ENCODE data around the gene TLE4. TPM values are rescaled to one million over a fixed set of nuclear protein-coding genes. Genes with fewer than 3 reads are reported as not detected.

The TLE4 gene
- total and polyA plus RNA-seq, 2 of the 4 experiments (the other 2 are of a cell fraction), result 68.0 to 78.1 TPM

DNA sequence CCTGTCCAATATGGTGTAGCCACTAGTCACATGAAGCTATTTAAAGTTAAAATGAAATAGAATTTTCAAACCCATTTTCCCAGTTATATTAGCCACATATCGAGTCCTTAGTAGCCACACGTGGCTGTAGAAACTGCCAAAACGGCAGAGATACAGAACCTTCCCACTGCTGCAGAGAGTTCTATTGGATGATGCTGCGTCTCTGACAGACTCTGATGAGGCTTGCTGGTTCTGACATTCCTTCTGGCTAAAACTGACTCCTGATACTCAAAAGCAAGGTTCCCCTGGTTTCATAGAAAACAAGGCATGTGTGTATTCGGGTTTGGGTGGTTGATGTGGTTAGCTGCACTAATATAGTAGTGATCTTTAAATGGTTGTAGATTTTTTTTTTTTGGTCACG is 91.5 kb downstream of the TLE4 start:
- Histone ChIP-seq H3K4me1 (ENCODE audit: control insufficient read depth, insufficient read depth, low read length) (peaks cover 11% of the 10 kb centered on the region), H3K14ac (replicated peaks; ENCODE audit: low read depth, low read length) (no peak overlapping the region; the same call in 1 of the 2 replicates), H2BK20ac (ENCODE audit: low read depth, low read length) (no peak overlapping the region), H3K56ac (ENCODE audit: extremely low read depth, insufficient read depth, low read length) (no peak overlapping the region), H2AFZ (replicated peaks; ENCODE audit: low read length, poor library complexity) (no peak overlapping the region), H3K79me1 (ENCODE audit: low read depth in 1 of 2, low read length in 2 of 2) (peaks cover 12 to 43% of the 10 kb centered on the region in 2 experiments), H3K23ac (ENCODE audit: low read depth, low read length) (peak overlapping the region; percentile 39), H4K91ac (ENCODE audit: insufficient read depth, low read depth, low read length) (no peak overlapping the region), H3K9ac (ENCODE audit: low read depth, low read length) (no peak overlapping the region), H3K4me2 (ENCODE audit: low read depth, low read length) (no peak overlapping the region), H4K20me1 (ENCODE audit: insufficient read depth, low read length) (no peaks in the 10 kb centered on the region), H2AK5ac (ENCODE audit: low read depth, low read length) (no peak overlapping the region), H3K4ac (ENCODE audit: low read depth, low read length) (peak overlapping the region; percentile 11; the same call in 1 of the 2 replicates), H3K36me3 (ENCODE audit: control insufficient read depth, insufficient read depth, low read length) (no peaks in the 10 kb centered on the region; the same call in 1 of the 2 replicates), H4K8ac (ENCODE audit: low read depth in 2 of 2, low read length in 2 of 2) (no peak overlapping the region), H2BK120ac (ENCODE audit: low read depth, low read length) (no peak overlapping the region; the same call in 1 of the 2 replicates), H4K5ac (ENCODE audit: low read depth, low read length) (no peak overlapping the region), H3K4me3 (ENCODE audit: insufficient read depth, low read depth, low read length) (no peak overlapping the region), H2BK15ac (ENCODE audit: low read depth, low read length) (no peak overlapping the region; the same call in 2 of the 3 replicates), H3K9me3 (ENCODE audit: control insufficient read depth, insufficient read depth, low read length) (no peaks in the 10 kb centered on the region), H2AK9ac (replicated peaks; ENCODE audit: low read depth, low read length, poor library complexity) (no peak overlapping the region), H3K9me1 (ENCODE audit: insufficient read depth, low read length) (peaks cover 11% of the 10 kb centered on the region; the same call in 1 of the 2 replicates), H2BK5ac (ENCODE audit: low read depth, low read length, poor library complexity, severe bottlenecking) (no peak overlapping the region), H3K27me3 (ENCODE audit: control insufficient read depth, insufficient read depth, low read length) (no peaks in the 10 kb centered on the region), H3K27ac (ENCODE audit: insufficient read depth, low read length) (no peak overlapping the region), H3K18ac (ENCODE audit: low read depth, low read length) (no peak overlapping the region)
- no TSS peak for BruUV-seq (replicated peaks)
- WGBS, 2 experiments (ENCODE audit: extremely low coverage in 2 of 2, insufficient read length in 1 of 2), result 33% methylated on average over 1 of the region's 6 CpGs; no CpG with 5 or more reads in 1 of the 2 experiments
- POLR2A ChIA-PET (ENCODE audit: unreplicated experiment), result no interaction called here
- CTCF ChIA-PET, result no interaction called here
- TF ChIP-seq BHLHE40 (IDR thresholded peaks at IDR 0.05; ENCODE audit: low read depth, low read length), result no peak
- TF ChIP-seq CEBPB (IDR thresholded peaks at IDR 0.05; ENCODE audit: low read depth, low read length), result no peak
- no peak for TF ChIP-seq CHD1 (IDR thresholded peaks at IDR 0.05; ENCODE audit: low read depth, low read length)
- TF ChIP-seq, protein P1, sequence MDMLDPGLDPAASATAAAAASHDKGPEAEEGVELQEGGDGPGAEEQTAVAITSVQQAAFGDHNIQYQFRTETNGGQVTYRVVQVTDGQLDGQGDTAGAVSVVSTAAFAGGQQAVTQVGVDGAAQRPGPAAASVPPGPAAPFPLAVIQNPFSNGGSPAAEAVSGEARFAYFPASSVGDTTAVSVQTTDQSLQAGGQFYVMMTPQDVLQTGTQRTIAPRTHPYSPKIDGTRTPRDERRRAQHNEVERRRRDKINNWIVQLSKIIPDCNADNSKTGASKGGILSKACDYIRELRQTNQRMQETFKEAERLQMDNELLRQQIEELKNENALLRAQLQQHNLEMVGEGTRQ (IDR thresholded peaks at IDR 0.05; ENCODE audit: low read depth, low read length), result no peak
- no peak for TF ChIP-seq FOS (IDR thresholded peaks at IDR 0.05; ENCODE audit: low read depth, low read length)
- TF ChIP-seq RFX5 (IDR thresholded peaks at IDR 0.05; ENCODE audit: low read depth, low read length), result no peak
- TF ChIP-seq MXI1 (IDR thresholded peaks at IDR 0.05; ENCODE audit: borderline replicate concordance, low read depth, low read length), result no peak
- no peak for TF ChIP-seq RAD21 (IDR thresholded peaks at IDR 0.05; ENCODE audit: low read length)
- no peak for TF ChIP-seq POLR2A (IDR thresholded peaks at IDR 0.05; ENCODE audit: low read depth, low read length)
- TF ChIP-seq, protein P2, sequence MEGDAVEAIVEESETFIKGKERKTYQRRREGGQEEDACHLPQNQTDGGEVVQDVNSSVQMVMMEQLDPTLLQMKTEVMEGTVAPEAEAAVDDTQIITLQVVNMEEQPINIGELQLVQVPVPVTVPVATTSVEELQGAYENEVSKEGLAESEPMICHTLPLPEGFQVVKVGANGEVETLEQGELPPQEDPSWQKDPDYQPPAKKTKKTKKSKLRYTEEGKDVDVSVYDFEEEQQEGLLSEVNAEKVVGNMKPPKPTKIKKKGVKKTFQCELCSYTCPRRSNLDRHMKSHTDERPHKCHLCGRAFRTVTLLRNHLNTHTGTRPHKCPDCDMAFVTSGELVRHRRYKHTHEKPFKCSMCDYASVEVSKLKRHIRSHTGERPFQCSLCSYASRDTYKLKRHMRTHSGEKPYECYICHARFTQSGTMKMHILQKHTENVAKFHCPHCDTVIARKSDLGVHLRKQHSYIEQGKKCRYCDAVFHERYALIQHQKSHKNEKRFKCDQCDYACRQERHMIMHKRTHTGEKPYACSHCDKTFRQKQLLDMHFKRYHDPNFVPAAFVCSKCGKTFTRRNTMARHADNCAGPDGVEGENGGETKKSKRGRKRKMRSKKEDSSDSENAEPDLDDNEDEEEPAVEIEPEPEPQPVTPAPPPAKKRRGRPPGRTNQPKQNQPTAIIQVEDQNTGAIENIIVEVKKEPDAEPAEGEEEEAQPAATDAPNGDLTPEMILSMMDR (conservative IDR thresholded peaks at IDR 0.05; ENCODE audit: low read depth, low read length), result no peak
- TF ChIP-seq SMC3 (IDR thresholded peaks at IDR 0.05; ENCODE audit: low read depth, low read length), result no peak
- no peak for TF ChIP-seq MAFK (IDR thresholded peaks at IDR 0.05; ENCODE audit: low read depth, low read length)
- TF ChIP-seq, protein P3, sequence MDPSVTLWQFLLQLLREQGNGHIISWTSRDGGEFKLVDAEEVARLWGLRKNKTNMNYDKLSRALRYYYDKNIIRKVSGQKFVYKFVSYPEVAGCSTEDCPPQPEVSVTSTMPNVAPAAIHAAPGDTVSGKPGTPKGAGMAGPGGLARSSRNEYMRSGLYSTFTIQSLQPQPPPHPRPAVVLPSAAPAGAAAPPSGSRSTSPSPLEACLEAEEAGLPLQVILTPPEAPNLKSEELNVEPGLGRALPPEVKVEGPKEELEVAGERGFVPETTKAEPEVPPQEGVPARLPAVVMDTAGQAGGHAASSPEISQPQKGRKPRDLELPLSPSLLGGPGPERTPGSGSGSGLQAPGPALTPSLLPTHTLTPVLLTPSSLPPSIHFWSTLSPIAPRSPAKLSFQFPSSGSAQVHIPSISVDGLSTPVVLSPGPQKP (IDR thresholded peaks at IDR 0.05; ENCODE audit: borderline replicate concordance, low read depth, low read length), result no peak
- no peak for TF ChIP-seq NFE2L2 (IDR thresholded peaks at IDR 0.05; ENCODE audit: low read depth, low read length)
- no peak for TF ChIP-seq RCOR1 (IDR thresholded peaks at IDR 0.05; ENCODE audit: insufficient replicate concordance, low read length)
- intact Hi-C loops (cut with micrococcal nuclease), result no loop called here
- dilution Hi-C loops (cut with HindIII; ENCODE audit: low sequenced_read_pairs, unreplicated experiment), result no loop called here
- DNase-seq, result no peak
- peak; percentile 27; the same call in 1 of the 2 replicates for ATAC-seq (ENCODE audit: low read depth)
- in situ Hi-C loops (cut with MboI; ENCODE audit: low sequenced_read_pairs), result no loop called here

Measured in IMR-90 (cell line).